HEK293 (cell line): ENCODE results near the gene TNFRSF25.

ENCODE experiments used
- ZNF311 ChIP-seq: fragments of 450-650 bp; formaldehyde crosslinking; IDR thresholded peaks from 2 replicates; pipeline ENCODE4 v1.5.1; 2017; ENCODE audit warnings: missing biosample characterization, missing genetic modification characterization, borderline replicate concordance
- TF ChIP-seq, protein P1 (sequence below): fragments of 450-650 bp; formaldehyde crosslinking; optimal IDR thresholded peaks from 2 replicates; pipeline ENCODE3; 2016; ENCODE audit warnings: missing biosample characterization, mild to moderate bottlenecking, missing genetic modification characterization

DNA sequence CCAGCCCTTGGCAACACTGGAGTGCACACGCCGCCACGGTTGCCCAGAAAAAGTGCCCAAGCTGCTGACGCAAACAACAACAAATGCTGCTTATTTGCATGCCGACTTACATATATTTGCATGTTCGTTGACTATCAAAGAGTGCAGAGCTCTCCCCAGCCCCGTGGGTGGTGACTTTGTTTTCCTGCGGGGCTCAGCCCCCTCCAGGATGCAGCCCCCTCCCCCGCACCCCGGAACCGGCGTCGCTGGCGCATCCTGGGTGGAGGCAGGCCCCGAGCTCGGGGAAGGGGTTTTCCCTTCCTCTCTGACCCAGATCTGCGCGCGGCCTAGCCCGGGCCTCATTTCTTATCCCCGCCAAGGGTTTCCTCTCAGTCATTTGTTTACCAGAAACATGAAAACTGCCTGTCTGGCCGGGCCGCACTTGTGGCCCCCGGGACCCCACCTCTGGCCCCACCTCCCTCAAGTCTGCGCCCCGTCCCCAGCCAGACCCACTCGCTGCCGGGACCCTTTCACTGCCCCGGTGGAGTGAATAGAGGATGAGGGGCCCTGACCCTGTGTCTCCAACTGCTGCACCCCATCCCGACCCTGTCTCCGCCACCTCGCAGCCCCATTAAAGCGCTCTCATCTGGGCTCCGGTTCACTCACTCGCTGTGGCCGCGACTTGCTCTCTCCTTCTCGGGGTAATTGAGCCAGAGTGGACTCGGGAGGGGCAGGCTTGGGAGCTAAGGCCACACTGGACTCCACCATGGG lies 5.5 kb downstream of the TNFRSF25 start:
- TF ChIP-seq ZNF311 = no peak
- TF ChIP-seq, protein P1, sequence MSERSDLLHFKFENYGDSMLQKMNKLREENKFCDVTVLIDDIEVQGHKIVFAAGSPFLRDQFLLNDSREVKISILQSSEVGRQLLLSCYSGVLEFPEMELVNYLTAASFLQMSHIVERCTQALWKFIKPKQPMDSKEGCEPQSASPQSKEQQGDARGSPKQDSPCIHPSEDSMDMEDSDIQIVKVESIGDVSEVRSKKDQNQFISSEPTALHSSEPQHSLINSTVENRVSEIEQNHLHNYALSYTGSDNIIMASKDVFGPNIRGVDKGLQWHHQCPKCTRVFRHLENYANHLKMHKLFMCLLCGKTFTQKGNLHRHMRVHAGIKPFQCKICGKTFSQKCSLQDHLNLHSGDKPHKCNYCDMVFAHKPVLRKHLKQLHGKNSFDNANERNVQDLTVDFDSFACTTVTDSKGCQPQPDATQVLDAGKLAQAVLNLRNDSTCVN = no peak
